Stimulated activated naive CD8-positive, alpha-beta T cell treated with anti-CD3 and anti-CD28 coated beads, Interleukin-15, Interleukin-2, amounts not matched to agents 100 U/mL and 50 U/mL, for 24 hours (primary cell): ENCODE results near the gene PLOD3.
A peak's percentile ranks its signal among the peaks of the same experiment; 100 is the strongest.

Source experiments
- ATAC-seq: fragments of 150-1000 bp; cut with Tn5 transposase; one replicate; pipeline ENCODE4 v1.10.0; 2021
- DNase-seq: peaks from one replicate; pipeline ENCODE4 v3.0.0; 2021

Gene PLOD3

GRCh38 chr7:101180130-101180755, 37.1 kb downstream of the PLOD3 start, which contains the start of gene NAT16:
TSS of gene NAT16 (minus strand) at chr7:101180293. CDS start at chr7:101174807, 5,486 bp downstream.
- ATAC-seq (no peak), DNase-seq (no peak)

DNA sequence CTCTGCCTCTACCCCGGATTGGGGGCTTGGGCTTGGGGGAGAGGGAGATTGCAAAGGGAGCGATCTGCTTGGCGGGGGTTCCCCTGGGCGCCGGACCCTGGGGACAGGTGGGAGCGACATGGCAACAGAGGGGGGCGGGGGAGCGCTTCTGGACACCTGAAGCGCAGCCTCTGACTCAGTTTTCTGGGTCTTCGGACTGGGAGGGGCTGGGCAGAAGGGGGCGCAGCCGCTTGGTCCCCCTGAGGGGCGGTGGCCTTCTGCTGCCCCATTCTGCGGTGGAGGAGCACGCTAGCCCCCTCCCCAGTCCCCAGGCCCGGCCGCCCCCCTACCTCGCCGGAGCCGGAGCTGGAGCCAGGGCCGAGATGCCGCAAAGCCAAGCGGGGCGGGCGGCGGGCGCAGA, 37.7 kb downstream of the PLOD3 start:
- ATAC-seq (no peak), DNase-seq (no peak)

GRCh38 chr7:101179117-101179516, 38.3 kb downstream of the PLOD3 start:
- no peak for ATAC-seq
- DNase-seq = no peak

DNA sequence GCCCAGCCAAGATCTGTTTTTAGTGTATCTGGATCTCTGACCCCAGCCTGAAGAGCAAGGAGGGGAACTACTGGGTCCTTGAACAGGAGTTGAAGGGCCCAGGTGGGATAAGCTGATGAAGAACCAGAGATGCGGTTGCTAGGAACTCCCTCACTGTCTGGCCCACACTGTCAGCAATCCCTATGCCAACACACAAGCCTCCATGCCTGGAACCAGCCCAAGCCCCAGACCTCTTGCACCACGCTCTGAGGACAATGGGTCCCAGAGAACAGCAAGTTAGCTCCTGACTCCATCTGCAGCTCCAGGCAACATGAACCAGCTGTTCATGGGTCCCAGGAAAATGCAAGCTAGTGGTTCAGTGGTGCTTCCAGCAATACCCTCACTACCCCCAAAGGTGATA, 39.7 kb downstream of the PLOD3 start:
- no peak for DNase-seq
- no peak for ATAC-seq

GRCh38 chr7:101175664-101176063, 41.7 kb downstream of the PLOD3 start:
- ATAC-seq (no peak), DNase-seq (no peak)

- ATAC-seq = no peak
Measured at GRCh38 chr7:101174322-101174854, 43.0 kb downstream of the PLOD3 start.

GRCh38 chr7:101173752-101174244, 43.6 kb downstream of the PLOD3 start:
- ATAC-seq (peak; percentile 73), DNase-seq (peak; percentile 77)

More at GRCh38 chr7:101174322-101174854, 43.0 kb downstream of the PLOD3 start:
- DNase-seq = no peak

GRCh38 chr7:101172854-101173751, 44.3 kb downstream of the PLOD3 start:
- no peak for ATAC-seq
- DNase-seq = no peak

DNA sequence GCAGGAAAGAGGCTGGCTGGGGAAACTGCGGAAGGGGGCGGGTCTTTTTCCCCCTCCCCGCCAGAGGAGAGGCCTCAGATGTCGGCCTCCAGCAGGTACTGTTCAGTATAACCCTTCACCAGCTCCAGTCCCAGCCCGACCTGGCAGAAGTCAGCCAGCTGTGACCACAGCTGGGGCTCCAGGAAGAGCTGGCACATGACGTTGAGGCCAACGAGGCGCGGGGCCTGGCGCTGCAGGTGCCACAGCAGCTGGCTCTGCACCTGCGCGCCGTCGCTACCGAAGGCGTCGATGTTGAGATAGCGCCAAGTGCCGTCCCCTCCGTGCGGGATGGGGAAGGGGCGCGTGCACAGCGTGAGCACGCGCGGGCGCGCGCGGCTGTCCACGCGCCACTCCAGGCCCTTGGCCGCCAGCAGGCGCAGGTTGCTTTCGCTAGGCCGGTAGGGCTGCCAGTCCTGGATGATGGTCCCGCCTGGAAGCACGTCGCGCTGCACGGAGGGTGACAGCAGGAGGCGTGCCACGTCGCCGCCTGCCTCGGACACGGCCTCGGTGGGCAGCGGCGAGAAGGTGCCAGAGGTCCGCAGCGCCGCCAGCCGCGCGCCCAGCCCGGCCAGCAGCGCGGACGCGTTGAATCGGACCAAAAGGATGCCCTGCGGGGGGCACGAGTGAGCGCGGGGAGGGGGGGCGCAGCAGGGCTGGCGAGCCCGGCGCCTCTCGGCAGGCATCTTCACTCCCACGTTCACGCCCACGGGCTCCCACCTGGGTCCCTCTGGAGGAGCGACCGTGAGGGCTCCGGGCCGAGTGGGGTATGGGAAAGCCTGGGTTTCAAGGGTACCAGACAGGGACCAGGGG, 45.2 kb downstream of the PLOD3 start:
- ATAC-seq = no peak
- DNase-seq = no peak

- DNase-seq = no peak
- ATAC-seq = no peak
Measured at GRCh38 chr7:101171442-101171837, 45.9 kb downstream of the PLOD3 start.

DNA sequence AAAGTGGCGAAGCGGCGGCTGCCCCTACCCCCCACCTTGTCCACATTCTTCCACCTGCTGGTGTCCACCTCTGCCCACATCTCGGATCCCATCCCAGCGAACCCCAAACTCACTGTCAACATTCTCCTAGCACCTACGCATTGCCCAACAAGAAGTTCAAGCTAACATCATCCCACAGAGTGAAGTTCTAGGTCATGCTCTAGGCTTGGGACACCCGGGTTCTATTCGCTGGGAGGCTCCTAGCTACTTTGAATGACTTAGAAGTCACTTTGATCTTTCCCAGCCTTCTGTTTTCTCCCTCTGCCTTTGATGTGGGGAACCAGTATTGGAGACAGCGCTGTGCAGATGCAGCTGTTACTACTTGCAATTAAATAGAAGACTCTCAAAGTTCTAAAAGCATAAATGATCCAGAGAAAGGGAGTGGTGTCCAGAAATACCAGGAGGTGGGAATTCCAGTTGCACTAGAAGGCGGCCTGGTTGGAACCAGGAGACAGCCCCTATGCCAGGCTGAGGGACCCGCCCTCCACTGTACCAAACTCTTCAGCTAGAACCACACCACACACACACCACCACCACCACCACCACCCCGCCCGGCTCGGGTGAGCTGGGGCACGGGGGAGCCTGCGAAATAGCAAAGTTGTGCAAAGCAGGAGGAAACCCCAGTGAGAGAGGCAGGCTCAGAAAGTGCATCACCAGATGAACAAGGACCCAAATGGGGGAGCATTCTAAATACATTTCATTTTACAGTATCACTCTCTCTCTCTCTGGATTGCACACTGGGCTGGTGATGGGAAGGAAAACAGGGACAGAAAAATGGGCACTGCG, 46.6 kb downstream of the PLOD3 start:
- ATAC-seq (no peak), DNase-seq (no peak)

DNA sequence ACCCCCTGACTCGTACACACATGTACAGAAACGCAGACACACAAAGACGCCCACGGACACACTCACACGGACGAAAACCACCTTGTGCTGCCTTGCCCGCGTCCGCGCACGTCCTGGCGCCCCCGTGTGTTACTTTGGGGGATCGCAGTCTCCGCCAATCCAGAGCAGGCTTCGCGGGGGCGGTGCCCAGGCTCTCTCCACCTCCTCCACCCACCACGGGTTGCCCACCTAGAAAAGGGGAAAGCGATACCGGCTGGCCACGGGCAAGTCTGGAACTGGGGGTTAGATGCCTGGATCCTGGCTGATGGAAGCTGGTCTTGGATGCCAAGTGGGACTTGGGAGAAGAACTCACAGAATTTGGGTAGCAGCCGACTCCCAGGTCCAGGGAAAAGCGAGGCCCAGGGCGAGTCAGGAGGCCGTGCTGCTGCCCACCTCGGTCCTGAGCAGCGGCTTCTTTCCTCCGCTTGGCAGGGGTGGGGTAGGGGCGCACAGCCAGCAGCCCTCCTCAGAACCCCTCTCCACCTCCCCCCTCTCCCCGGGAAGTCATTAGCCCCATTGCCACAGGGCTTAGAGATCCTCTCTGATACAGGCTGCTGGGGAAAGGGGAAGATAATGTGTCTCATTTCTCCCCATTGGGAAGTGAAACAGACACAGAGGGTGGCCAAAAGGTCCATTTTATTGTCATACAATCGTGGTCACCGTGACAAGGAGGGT, 47.4 kb downstream of the PLOD3 start:
- DNase-seq (peak; percentile 88), ATAC-seq (peak; percentile 27)

- ATAC-seq = no peak
- no peak for DNase-seq
Measured at GRCh38 chr7:101169110-101169837, 48.1 kb downstream of the PLOD3 start.

GRCh38 chr7:101168412-101169049, 48.9 kb downstream of the PLOD3 start:
- DNase-seq = peak; percentile 48

DNA sequence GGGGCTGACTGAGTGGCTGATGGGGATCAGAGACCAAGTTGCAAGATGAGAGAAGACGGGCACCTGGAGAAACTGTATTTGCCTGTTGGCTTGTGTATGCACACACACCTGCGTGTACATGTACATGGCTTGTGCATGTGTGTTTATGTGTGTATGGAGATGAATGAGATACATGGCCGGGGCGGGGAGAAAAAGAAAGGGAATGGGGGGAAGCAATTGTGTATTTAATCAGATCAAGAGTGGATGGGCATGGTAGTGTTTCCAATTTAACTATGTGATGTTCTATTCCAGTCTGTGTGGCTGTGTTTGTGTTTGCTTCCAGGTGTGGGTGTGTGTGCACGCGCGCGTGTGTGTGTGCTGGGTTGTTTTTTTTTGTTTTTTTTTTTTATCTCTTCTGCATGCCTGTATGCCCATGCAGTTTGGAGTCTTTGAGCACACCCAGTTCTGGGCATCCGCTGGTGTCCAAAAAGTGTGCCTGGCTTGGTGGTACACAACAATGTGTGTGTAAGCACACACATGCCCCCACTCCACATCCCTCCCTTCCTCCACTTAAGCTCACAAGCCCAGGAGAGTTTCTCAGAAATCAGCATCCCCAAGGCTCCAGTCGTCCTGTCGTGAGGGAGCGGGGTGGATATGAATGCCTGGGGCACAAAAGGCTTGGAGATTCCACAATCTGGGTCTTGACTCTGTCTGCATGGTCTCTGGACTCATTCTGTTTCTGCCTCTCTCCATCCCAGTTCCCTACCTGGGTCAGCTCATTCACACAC, 49.6 kb downstream of the PLOD3 start:
- DNase-seq (no peak), ATAC-seq (no peak)

More at GRCh38 chr7:101168412-101169049, 48.9 kb downstream of the PLOD3 start:
- no peak for ATAC-seq

DNA sequence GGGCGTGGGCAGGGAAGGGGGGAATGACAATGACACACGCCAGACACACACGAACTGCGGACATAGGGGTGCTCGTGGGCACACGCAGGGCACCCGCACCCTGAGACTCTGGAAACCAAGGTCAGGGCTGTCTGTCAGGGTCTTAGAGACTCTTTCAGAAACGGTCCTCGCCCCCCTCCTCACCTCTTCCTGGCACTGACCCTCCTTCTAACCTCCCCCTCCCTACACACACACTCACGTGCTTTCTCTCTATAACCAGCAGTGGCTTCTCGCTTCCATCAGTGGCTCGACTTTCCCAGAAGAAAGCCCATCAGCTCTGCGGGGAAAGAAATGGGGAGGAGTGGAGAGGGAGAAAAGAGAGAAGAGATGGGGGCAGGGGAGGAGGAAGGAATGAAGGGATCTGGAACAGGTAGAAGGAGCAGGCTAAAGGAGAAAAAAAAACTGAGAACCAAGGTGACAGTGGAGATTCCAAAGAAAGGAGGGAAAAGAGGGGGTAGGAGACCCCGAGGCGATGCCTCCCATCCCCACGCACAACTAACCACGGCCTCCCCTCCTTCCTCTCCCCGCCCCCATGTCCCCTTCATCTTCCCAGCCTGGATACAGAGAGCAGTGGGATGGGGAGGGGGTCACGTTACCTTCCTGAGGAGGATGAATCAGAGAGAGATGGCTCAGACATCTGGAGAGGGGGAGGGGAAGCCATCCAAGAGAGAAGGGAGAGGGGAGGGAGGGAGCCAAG, 50.3 kb downstream of the PLOD3 start:
- DNase-seq = no peak
- ATAC-seq = no peak

- ATAC-seq (no peak), DNase-seq (no peak)
Measured at GRCh38 chr7:101166648-101166908, 50.8 kb downstream of the PLOD3 start.
